Measurements from ENCODE around the gene FOXO1.

- TF ChIP-seq MYC (IDR thresholded peaks at IDR 0.05; ENCODE audit: low read depth, low read length) (no peak), MYC (CRISPR knock-in tag; IDR thresholded peaks at IDR 0.05; ENCODE audit: borderline replicate concordance, low read depth) (no peak), NCOR1 (IDR thresholded peaks at IDR 0.05) (no peak), HSF4 (CRISPR knock-in tag; IDR thresholded peaks at IDR 0.05; ENCODE audit: borderline replicate concordance) (no peak), MEF2D (tag; conservative IDR thresholded peaks at IDR 0.05; ENCODE audit: low read depth) (no peak), SMARCC2 (IDR thresholded peaks at IDR 0.05; ENCODE audit: low read depth) (no peak), ATF2 (CRISPR knock-in tag; IDR thresholded peaks at IDR 0.05) (no peak), EP300 (IDR thresholded peaks at IDR 0.05; ENCODE audit: low read length) (no peak)
Measured at GRCh38 chr13:40667622-40667978, 1.2 kb upstream of the FOXO1 start.
